Measurements from ENCODE around the gene BEX3. TPM values are rescaled to one million over a fixed set of nuclear protein-coding genes. Genes with fewer than 3 reads are reported as not detected.

The BEX3 gene
- total RNA-seq, 1 experiment from 2014 or later = 310 TPM

DNA sequence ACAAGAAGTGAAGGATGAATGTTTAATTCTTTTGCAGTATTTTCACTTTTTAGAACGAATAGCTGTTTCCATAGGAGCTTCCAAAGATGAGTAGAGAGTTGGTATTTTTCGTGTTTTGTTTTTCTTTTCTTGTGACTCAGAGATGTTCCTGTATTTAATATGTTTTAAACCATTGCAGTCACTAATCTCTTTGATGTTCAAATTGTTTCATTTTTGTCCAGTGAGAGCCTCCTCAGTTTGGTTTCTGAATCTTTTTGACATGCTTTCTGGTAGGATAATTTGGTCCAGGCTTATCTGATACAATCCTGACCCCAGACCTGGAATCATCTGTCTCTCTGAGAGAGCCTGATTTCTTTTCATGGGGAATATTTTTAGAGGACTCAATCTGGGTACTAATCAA lies 41.6 kb downstream of the BEX3 start:
- no peak for DNase-seq (ENCODE audit: extremely low read depth, low read depth)

DNA sequence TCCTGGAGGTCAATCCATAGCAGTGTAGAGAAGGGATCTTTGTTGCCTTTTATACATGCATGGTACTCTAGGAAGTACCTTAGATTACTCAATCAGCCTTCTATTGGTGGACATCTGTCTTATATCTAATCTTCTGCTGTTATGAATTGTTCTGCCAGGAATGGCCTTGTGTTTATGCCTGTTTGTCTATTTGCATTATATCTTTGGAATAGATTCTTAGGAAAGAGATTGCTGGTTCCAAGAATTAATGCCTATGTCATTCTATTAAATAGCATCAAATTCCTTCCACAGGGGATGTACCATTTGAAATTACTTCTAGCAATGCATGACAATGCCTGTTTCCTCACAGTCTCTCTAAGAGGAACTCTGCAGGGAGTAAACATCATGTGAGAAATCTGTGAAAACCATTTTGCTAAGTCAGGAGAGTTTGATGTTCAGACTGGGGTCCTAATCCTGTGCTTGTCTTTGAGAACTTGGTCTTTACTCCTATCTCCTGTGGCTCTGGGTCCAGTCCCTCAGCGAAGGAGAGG lies 42.5 kb downstream of the BEX3 start:
- no peak for DNase-seq (ENCODE audit: extremely low read depth, low read depth)

DNA sequence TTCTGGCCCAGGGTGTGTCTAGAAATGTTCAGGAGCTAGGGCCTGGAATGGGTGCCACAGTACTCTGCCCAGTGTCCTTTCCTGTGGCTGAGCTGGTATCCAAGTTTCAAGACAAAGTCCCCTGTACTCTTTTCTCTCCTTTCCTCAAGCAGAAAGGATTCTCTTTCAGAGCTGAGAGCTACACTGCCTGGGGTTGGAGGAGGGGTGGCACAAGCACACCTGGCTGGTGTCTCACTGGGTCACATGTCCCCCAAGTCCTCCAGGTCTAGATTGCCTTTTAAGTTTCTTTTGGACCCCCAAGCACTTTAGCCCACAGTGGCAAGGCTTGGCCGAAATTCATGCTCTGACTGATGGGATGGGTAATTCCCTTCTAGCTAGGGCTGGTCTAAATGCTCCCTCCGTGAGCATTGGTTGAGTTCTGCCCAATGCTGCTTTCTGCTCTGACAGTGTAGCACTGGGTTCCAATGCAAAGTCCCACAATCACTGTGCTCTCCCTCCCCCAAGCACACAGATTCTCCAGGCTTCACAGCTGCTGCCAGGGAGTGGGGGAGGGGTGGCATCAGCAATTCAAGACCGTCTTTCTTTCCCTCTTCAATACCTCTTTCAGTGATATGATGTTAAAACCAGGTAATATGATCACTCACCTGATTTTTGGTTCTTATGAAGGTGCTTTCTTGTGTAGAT lies 47.8 kb downstream of the BEX3 start:
- no peak for DNase-seq (ENCODE audit: extremely low read depth, low read depth)

Small RNA genes within 50 kb of the gene (small RNA-seq; reads per million reads assigned to genes)
- 0 reads per million in 2 experiments for gene Z92846.1

Other genes starting within 250 kb of the BEX3 start
- gene BEX4, start 161.4 kb upstream of the BEX3 start, total RNA-seq (2014; rRNA removed; shearing (Covaris generic)) = 4.5 and 5.3 TPM in 2 replicates
- 82.7 and 94.9 TPM in 2 replicates for gene TCEAL8, start 121.4 kb upstream of the BEX3 start, total RNA-seq (2014; rRNA removed; shearing (Covaris generic))
- gene TCEAL5, start 99.8 kb upstream of the BEX3 start, total RNA-seq (2014; rRNA removed; shearing (Covaris generic)) = not detected in 2 replicates
- gene BEX2, start 65.5 kb upstream of the BEX3 start, total RNA-seq (2014; rRNA removed; shearing (Covaris generic)) = 33.3 and 41.1 TPM in 2 replicates
- gene TCEAL7, start 46.3 kb upstream of the BEX3 start, total RNA-seq (2014; rRNA removed; shearing (Covaris generic)) = not detected in 2 replicates
- gene TCEAL9, start 20.0 kb upstream of the BEX3 start, total RNA-seq (2014; rRNA removed; shearing (Covaris generic)) = 143 TPM in 2 replicates
- 0.05 TPM in 1 of 2 replicates, not detected in the other for gene RAB40A, start 143.0 kb downstream of the BEX3 start, total RNA-seq (2014; rRNA removed; shearing (Covaris generic))
- 86.8 and 104 TPM in 2 replicates for gene TCEAL4, start 209.0 kb downstream of the BEX3 start, total RNA-seq (2014; rRNA removed; shearing (Covaris generic))
- gene TCEAL3, start 231.4 kb downstream of the BEX3 start, total RNA-seq (2014; rRNA removed; shearing (Covaris generic)) = 3.2 and 5.0 TPM in 2 replicates